ENCODE results near the gene PDLIM5. TPM values are rescaled to one million over a fixed set of nuclear protein-coding genes. Genes with fewer than 3 reads are reported as not detected.
"Not testable (repeated sequence)": the region's sequence is repeated elsewhere in the genome, so short reads cannot be mapped to it uniquely, and the experiment has no call there.

Gene PDLIM5
- total and polyA plus RNA-seq, 4 experiments from 2014 or later, result 37.4 to 57.5 (median 44.6) TPM

GRCh38 chr4:94615451-94615850, 163.7 kb downstream of the PDLIM5 start:
- intact Hi-C loops (cut with micrococcal nuclease), result no loop called here
- Histone ChIP-seq H3K27ac (ENCODE audit: low read depth, low read length) (no peak overlapping the region), H3K4me1 (ENCODE audit: insufficient read depth, low read length) (no peaks in the 10 kb centered on the region), H3K4me3 (ENCODE audit: low read length in 2 of 2) (no peak overlapping the region), H3K9me3 (ENCODE audit: control insufficient read depth in 1 of 2, low read length in 2 of 2) (no peaks in the 10 kb centered on the region), H3K36me3 (ENCODE audit: insufficient read depth, low read length) (no peaks in the 10 kb centered on the region), H3K27me3 (ENCODE audit: insufficient read depth, low read length) (no peaks in the 10 kb centered on the region)
- peaks cover 17 to 18% of the 10 kb centered on the region in 2 donors for H3K36me3 Mint-ChIP-seq
- ChIA-PET CTCF (ENCODE audit: partially characterized antibody) (no interaction called here), POLR2A (ENCODE audit: partially characterized antibody) (no interaction called here)
- H3K4me3 Mint-ChIP-seq, result no peak overlapping the region
- no peak for DNase-seq
- no peak overlapping the region for H3K27ac Mint-ChIP-seq
- peaks cover 0 to 5% (median 2%) of the 10 kb centered on the region in 4 donors for H3K4me1 Mint-ChIP-seq
- H3K9me3 Mint-ChIP-seq, result no peaks in the 10 kb centered on the region
- H3K27me3 Mint-ChIP-seq, result no peaks in the 10 kb centered on the region

GRCh38 chr4:94621491-94622080, 169.8 kb downstream of the PDLIM5 start:
- H3K27ac ChIP-seq (ENCODE audit: low read depth, low read length), result no peak overlapping the region
- H3K9me3 ChIP-seq (ENCODE audit: control insufficient read depth in 1 of 2, low read length in 2 of 2), result no peaks in the 10 kb centered on the region
- peak in 4 of 5 donors; percentile 18 to 32 (median 22) for DNase-seq
- no peak overlapping the region for H3K4me3 ChIP-seq (ENCODE audit: low read length in 2 of 2)
- H3K36me3 Mint-ChIP-seq, result peaks cover 17 to 38% of the 10 kb centered on the region in 2 donors
- H3K4me1 Mint-ChIP-seq, result peaks cover 0 to 1% (median 0%) of the 10 kb centered on the region in 4 donors
- H3K4me3 Mint-ChIP-seq, result no peak overlapping the region
- CTCF ChIA-PET (ENCODE audit: partially characterized antibody), result interaction anchor here (0.6 to 3.0 kb wide), 12 partner anchors 8 to 214 kb away, joined by 3 to 15 read pairs (median 5); no protein-coding TSS in a partner anchor
- H3K27me3 ChIP-seq (ENCODE audit: insufficient read depth, low read length), result no peaks in the 10 kb centered on the region
- no peaks in the 10 kb centered on the region for H3K27me3 Mint-ChIP-seq
- no peaks in the 10 kb centered on the region for H3K9me3 Mint-ChIP-seq
- POLR2A ChIA-PET (ENCODE audit: partially characterized antibody), result no interaction called here
- H3K27ac Mint-ChIP-seq, result no peak overlapping the region
- H3K4me1 ChIP-seq (ENCODE audit: insufficient read depth, low read length), result no peaks in the 10 kb centered on the region
- no peaks in the 10 kb centered on the region for H3K36me3 ChIP-seq (ENCODE audit: insufficient read depth, low read length)
- intact Hi-C loops (cut with micrococcal nuclease), result loop anchor here (1.0 kb wide), 1 partner anchor 474 kb away; no protein-coding TSS in a partner anchor

- Histone ChIP-seq H3K27me3 (ENCODE audit: insufficient read depth, low read length) (no peaks in the 10 kb centered on the region), H3K36me3 (ENCODE audit: insufficient read depth, low read length) (no peaks in the 10 kb centered on the region), H3K9me3 (ENCODE audit: control insufficient read depth in 1 of 2, low read length in 2 of 2) (no peaks in the 10 kb centered on the region), H3K27ac (ENCODE audit: low read depth, low read length) (no peak overlapping the region), H3K4me3 (ENCODE audit: low read length in 2 of 2) (no peak overlapping the region), H3K4me1 (ENCODE audit: insufficient read depth, low read length) (no peaks in the 10 kb centered on the region)
- peaks cover 0 to 1% (median 0%) of the 10 kb centered on the region in 4 donors for H3K4me1 Mint-ChIP-seq
- H3K9me3 Mint-ChIP-seq, result no peaks in the 10 kb centered on the region
- no peak overlapping the region for H3K4me3 Mint-ChIP-seq
- DNase-seq, result no peak
- no peak overlapping the region for H3K27ac Mint-ChIP-seq
- ChIA-PET POLR2A (ENCODE audit: partially characterized antibody) (no interaction called here), CTCF (ENCODE audit: partially characterized antibody) (no interaction called here)
- H3K36me3 Mint-ChIP-seq, result peaks cover 11 to 34% of the 10 kb centered on the region in 2 donors
- no peaks in the 10 kb centered on the region for H3K27me3 Mint-ChIP-seq
- intact Hi-C loops (cut with micrococcal nuclease), result no loop called here
Observed at GRCh38 chr4:94623126-94623911, 171.6 kb downstream of the PDLIM5 start.

- no peak overlapping the region for H3K27ac ChIP-seq (ENCODE audit: low read depth, low read length)
- H3K4me1 ChIP-seq (ENCODE audit: insufficient read depth, low read length), result no peaks in the 10 kb centered on the region
- no peaks in the 10 kb centered on the region for H3K27me3 ChIP-seq (ENCODE audit: insufficient read depth, low read length)
- CTCF ChIA-PET (ENCODE audit: partially characterized antibody), result no interaction called here
- Mint-ChIP-seq H3K27me3 (no peaks in the 10 kb centered on the region), H3K4me3 (no peak overlapping the region), H3K9me3 (no peaks in the 10 kb centered on the region), H3K36me3 (peaks cover 0 to 36% of the 10 kb centered on the region in 2 donors), H3K27ac (peak overlapping the region in 1 of 7 donors; percentile 37), H3K4me1 (no peaks in the 10 kb centered on the region)
- no peaks in the 10 kb centered on the region for H3K9me3 ChIP-seq (ENCODE audit: control insufficient read depth in 1 of 2, low read length in 2 of 2)
- DNase-seq, result no peak
- POLR2A ChIA-PET (ENCODE audit: partially characterized antibody), result no interaction called here
- no peak overlapping the region for H3K4me3 ChIP-seq (ENCODE audit: low read length in 2 of 2)
- intact Hi-C loops (cut with micrococcal nuclease), result no loop called here
- H3K36me3 ChIP-seq (ENCODE audit: insufficient read depth, low read length), result no peaks in the 10 kb centered on the region
Observed at GRCh38 chr4:94626942-94627341, 175.2 kb downstream of the PDLIM5 start.

- H3K27ac ChIP-seq (ENCODE audit: low read depth, low read length); H3K27ac Mint-ChIP-seq; H3K27me3 ChIP-seq (ENCODE audit: insufficient read depth, low read length); POLR2A ChIA-PET (ENCODE audit: partially characterized antibody); intact Hi-C loops (cut with micrococcal nuclease); DNase-seq; H3K4me1 ChIP-seq (ENCODE audit: insufficient read depth, low read length); H3K9me3 Mint-ChIP-seq; H3K27me3 Mint-ChIP-seq; H3K4me3 Mint-ChIP-seq; H3K36me3 ChIP-seq (ENCODE audit: insufficient read depth, low read length); H3K4me3 ChIP-seq (ENCODE audit: low read length in 2 of 2); H3K9me3 ChIP-seq (ENCODE audit: control insufficient read depth in 1 of 2, low read length in 2 of 2); H3K4me1 Mint-ChIP-seq: not testable (repeated sequence)
- CTCF ChIA-PET (ENCODE audit: partially characterized antibody), result interaction anchor here (0.9 to 1.8 kb wide), 2 partner anchors 8 to 222 kb away, joined by 3 to 4 read pairs; no protein-coding TSS in a partner anchor
- H3K36me3 Mint-ChIP-seq, result peaks cover 3 to 36% of the 10 kb centered on the region in 2 donors
Observed at GRCh38 chr4:94629058-94629457, 177.3 kb downstream of the PDLIM5 start.

GRCh38 chr4:94629837-94630236, 178.1 kb downstream of the PDLIM5 start:
- H3K27ac ChIP-seq (ENCODE audit: low read depth, low read length), result no peak overlapping the region
- H3K4me3 ChIP-seq (ENCODE audit: low read length in 2 of 2), result no peak overlapping the region
- Mint-ChIP-seq H3K27ac (no peak overlapping the region), H3K4me1 (no peaks in the 10 kb centered on the region), H3K9me3 (no peaks in the 10 kb centered on the region), H3K4me3 (no peak overlapping the region), H3K27me3 (no peaks in the 10 kb centered on the region), H3K36me3 (peaks cover 3 to 28% of the 10 kb centered on the region in 2 donors)
- no peak for DNase-seq
- intact Hi-C loops (cut with micrococcal nuclease), result no loop called here
- no peaks in the 10 kb centered on the region for H3K36me3 ChIP-seq (ENCODE audit: insufficient read depth, low read length)
- CTCF ChIA-PET (ENCODE audit: partially characterized antibody), result interaction anchor here (0.9 kb wide), 1 partner anchor 9 kb away, joined by 3 read pairs; no protein-coding TSS in a partner anchor
- POLR2A ChIA-PET (ENCODE audit: partially characterized antibody), result no interaction called here
- no peaks in the 10 kb centered on the region for H3K27me3 ChIP-seq (ENCODE audit: insufficient read depth, low read length)
- H3K9me3 ChIP-seq (ENCODE audit: control insufficient read depth in 1 of 2, low read length in 2 of 2), result no peaks in the 10 kb centered on the region
- H3K4me1 ChIP-seq (ENCODE audit: insufficient read depth, low read length), result no peaks in the 10 kb centered on the region

GRCh38 chr4:94634271-94634670, 182.5 kb downstream of the PDLIM5 start:
- Mint-ChIP-seq H3K9me3 (no peaks in the 10 kb centered on the region), H3K27ac (no peak overlapping the region), H3K36me3 (peaks cover 3 to 27% of the 10 kb centered on the region in 2 donors), H3K4me3 (no peak overlapping the region), H3K27me3 (no peaks in the 10 kb centered on the region), H3K4me1 (no peaks in the 10 kb centered on the region)
- intact Hi-C loops (cut with micrococcal nuclease), result no loop called here
- H3K9me3 ChIP-seq (ENCODE audit: control insufficient read depth in 1 of 2, low read length in 2 of 2), result no peaks in the 10 kb centered on the region
- H3K4me3 ChIP-seq (ENCODE audit: low read length in 2 of 2), result no peak overlapping the region
- H3K36me3 ChIP-seq (ENCODE audit: insufficient read depth, low read length), result no peaks in the 10 kb centered on the region
- no peak for DNase-seq
- POLR2A ChIA-PET (ENCODE audit: partially characterized antibody), result no interaction called here
- H3K27me3 ChIP-seq (ENCODE audit: insufficient read depth, low read length), result no peaks in the 10 kb centered on the region
- no peak overlapping the region for H3K27ac ChIP-seq (ENCODE audit: low read depth, low read length)
- CTCF ChIA-PET (ENCODE audit: partially characterized antibody), result interaction anchor here (2.9 kb wide), 1 partner anchor 14 kb away, joined by 9 read pairs; no protein-coding TSS in a partner anchor
- no peaks in the 10 kb centered on the region for H3K4me1 ChIP-seq (ENCODE audit: insufficient read depth, low read length)

Data from CD4-positive, alpha-beta memory T cell (primary cell).